Measurements from ENCODE around the gene SCML2.

The SCML2 gene

DNA sequence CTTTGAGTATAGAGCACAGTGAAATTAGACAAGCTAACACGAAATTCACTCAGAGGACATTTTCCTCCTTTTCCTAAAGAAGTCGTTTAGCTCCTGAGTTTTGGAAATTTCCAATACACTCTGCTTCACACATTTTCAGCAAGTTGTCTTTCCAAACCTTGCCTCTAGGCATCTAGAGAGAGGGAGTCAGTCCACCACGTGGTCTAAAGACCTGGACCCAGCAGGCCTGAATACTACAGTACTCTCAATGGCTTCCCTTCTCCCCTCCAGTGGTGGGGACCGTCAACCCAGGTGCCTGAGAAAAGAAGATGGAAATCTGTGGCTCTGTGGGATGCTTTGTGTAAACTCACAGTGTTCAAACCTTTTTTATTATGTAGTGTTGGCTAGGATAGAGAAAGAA lies 13.9 kb upstream of the SCML2 start:
- no peak for DNase-seq (ENCODE audit: extremely low read depth, low read depth)
- no peak overlapping the region for H3K4me3 ChIP-seq (replicated peaks; ENCODE audit: low read depth, low read length)
- TF ChIP-seq, protein P1, sequence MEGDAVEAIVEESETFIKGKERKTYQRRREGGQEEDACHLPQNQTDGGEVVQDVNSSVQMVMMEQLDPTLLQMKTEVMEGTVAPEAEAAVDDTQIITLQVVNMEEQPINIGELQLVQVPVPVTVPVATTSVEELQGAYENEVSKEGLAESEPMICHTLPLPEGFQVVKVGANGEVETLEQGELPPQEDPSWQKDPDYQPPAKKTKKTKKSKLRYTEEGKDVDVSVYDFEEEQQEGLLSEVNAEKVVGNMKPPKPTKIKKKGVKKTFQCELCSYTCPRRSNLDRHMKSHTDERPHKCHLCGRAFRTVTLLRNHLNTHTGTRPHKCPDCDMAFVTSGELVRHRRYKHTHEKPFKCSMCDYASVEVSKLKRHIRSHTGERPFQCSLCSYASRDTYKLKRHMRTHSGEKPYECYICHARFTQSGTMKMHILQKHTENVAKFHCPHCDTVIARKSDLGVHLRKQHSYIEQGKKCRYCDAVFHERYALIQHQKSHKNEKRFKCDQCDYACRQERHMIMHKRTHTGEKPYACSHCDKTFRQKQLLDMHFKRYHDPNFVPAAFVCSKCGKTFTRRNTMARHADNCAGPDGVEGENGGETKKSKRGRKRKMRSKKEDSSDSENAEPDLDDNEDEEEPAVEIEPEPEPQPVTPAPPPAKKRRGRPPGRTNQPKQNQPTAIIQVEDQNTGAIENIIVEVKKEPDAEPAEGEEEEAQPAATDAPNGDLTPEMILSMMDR (IDR thresholded peaks at IDR 0.05; ENCODE audit: low read depth, low read length, missing control alignments) = no peak

DNA sequence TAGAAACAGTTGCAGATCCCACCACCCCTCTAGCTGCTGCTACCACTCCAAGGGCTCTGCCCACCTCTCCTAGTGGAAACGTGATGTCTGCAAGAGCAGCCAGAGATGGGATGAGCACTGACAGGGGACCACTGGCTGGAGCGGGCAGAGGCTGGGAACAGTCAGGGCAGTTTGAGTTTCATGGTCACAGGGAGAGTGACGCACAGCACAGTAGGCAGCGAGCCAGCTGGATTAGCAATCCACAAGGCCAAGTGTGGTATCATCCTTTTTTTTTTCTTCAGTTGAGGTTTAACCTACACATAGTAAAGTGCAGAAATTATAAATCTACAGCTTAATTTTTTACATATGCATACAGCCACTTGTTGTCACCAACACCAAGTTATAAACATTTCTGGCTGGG lies 6.4 kb upstream of the SCML2 start:
- TF ChIP-seq, protein P1 (IDR thresholded peaks at IDR 0.05; ENCODE audit: low read depth, low read length, missing control alignments) = no peak
- no peak overlapping the region for H3K4me3 ChIP-seq (replicated peaks; ENCODE audit: low read depth, low read length)
- no peak for DNase-seq (ENCODE audit: extremely low read depth, low read depth)

DNA sequence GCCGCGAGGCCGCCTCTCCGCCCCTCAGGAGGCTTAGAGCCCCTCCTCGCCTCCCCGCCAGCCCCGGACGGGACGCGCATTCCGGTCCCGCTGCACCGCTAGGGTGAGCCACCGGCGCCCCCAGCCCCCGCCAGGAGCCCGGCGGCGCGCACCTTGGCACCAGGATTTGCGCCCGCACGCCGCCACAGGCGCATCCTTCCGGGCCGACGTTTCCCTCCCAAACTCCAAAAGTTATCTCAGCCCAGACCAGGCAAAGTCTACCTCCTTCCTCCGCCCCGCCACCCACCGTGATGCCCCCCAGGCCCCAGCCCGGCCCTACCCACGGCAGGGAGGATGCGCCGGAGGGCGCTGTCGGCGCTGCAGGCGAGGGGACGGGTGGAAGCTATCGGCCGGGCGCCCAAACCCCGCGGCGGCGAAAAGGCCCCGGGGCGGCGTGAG lies 538 bp downstream of the SCML2 start:
- DNase-seq (ENCODE audit: extremely low read depth, low read depth) = no peak
- peak overlapping the region; percentile 43 for H3K4me3 ChIP-seq (replicated peaks; ENCODE audit: low read depth, low read length)
- TF ChIP-seq, protein P1 (IDR thresholded peaks at IDR 0.05; ENCODE audit: low read depth, low read length, missing control alignments) = no peak

DNA sequence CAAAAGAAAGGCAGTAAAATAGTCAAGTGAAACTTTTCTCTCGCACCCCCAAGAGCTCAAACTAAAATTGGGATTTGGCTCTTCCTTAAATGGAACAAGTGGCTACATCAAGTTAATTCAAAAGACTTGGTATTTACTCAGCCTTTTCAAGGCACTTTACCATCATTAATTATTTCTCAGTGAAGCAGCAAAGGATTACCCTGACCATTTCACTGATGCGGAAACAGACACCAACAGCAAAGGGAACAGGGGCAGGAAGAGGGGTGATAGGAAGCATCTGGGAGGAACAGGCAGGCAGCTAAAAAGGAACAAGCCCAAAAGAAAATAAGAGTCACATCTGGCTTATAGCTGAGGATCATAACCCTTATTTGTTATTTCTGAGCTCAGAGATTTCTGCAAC lies 2.7 kb downstream of the SCML2 start:
- DNase-seq (ENCODE audit: extremely low read depth, low read depth) = no peak
- no peak overlapping the region for H3K4me3 ChIP-seq (replicated peaks; ENCODE audit: low read depth, low read length)
- TF ChIP-seq, protein P1 (IDR thresholded peaks at IDR 0.05; ENCODE audit: low read depth, low read length, missing control alignments) = no peak

DNA sequence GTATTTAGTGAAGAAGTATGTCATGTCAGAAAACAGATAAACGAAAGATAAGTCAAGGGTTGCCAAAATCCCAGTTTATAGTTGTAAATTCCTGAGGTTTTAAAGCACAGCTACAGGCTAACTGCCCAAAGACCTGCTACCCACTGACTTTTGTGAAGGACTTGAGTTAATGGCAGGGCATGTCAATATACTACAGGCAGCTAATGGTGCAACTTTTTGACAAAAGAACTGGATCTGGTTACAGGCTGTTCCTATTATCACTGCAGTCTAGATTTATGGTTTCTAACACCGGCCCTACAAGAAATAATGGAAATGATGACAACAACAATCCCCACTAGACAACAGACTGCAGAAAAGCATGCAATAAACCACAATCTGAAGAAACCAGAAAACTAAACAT lies 6.4 kb downstream of the SCML2 start:
- H3K4me3 ChIP-seq (replicated peaks; ENCODE audit: low read depth, low read length) = no peak overlapping the region
- TF ChIP-seq, protein P1 (IDR thresholded peaks at IDR 0.05; ENCODE audit: low read depth, low read length, missing control alignments) = no peak
- no peak for DNase-seq (ENCODE audit: extremely low read depth, low read depth)

DNA sequence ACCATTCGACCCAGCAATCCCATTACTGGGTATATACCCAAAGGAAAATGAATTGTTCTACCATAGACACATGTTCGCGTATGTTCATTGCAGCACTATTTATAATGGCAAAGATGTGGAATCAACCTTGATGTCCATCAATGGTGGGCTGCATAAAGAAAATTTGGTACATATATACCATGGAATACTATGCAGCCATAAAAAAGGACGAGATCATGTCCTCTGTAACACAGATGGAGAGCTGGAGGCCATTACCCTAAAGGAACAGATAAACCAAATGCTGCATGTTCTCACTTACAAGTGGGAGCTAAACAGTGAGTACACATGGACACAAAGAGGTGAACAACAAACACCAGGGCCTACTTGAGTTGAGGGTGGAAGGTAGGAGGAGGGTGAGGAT lies 45.1 kb downstream of the SCML2 start:
- no peak overlapping the region for H3K4me3 ChIP-seq (replicated peaks; ENCODE audit: low read depth, low read length)
- TF ChIP-seq, protein P1 (IDR thresholded peaks at IDR 0.05; ENCODE audit: low read depth, low read length, missing control alignments) = no peak
- no peak for DNase-seq (ENCODE audit: extremely low read depth, low read depth)

DNA sequence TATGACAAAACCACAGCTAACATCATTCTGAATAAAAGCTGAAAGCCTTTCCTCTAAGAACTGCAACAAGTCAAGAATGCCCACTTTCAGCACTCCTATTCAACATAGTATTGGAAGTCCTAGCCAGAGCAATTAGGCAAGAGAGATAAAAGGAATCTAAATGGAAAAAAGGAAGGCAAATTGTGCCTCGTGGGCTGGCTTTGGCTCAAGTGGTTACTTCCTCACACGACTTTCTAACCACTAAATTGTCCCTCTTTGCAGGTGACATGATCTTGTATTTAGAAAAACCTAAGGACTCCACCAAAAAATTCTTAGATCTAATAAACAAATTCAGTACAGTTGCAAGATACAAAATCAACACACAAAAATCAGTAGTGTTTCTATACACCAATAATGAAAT lies 57.2 kb downstream of the SCML2 start:
- no peak for DNase-seq (ENCODE audit: extremely low read depth, low read depth)
- TF ChIP-seq, protein P1 (IDR thresholded peaks at IDR 0.05; ENCODE audit: low read depth, low read length, missing control alignments) = no peak
- no peak overlapping the region for H3K4me3 ChIP-seq (replicated peaks; ENCODE audit: low read depth, low read length)
